Measurements from ENCODE around the gene ABI1. TPM values are rescaled to one million over a fixed set of nuclear protein-coding genes. Genes with fewer than 3 reads are reported as not detected.

The ABI1 gene
- polyA plus RNA-seq, 6 donors from 2014 or later = 85.7 to 122 (median 108) TPM

- no peaks in the 10 kb centered on the region for H3K27me3 Mint-ChIP-seq
- peaks cover 6 to 8% of the 10 kb centered on the region in 2 donors for H3K36me3 Mint-ChIP-seq
Measured at GRCh38 chr10:26765549-26765948, 95.2 kb downstream of the ABI1 start.

DNA sequence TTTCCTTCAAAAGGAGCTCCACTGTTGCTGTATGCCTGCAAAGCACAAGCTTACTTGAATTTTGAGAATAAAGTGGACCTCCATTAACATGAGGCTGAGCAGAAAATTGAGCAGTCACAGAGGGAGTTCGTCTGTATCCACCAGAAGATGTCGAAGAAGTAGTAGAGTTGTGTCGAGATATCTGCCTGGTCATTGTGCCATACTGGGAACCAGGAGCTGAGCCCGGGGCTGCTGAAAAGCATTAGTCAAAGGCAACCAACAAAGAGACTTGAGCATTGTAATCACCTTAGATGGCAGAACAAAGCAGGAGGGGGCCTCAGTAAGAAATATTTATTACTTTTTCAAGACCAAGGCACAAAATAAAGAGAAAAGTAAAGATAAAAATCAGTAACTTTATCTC, 101.8 kb downstream of the ABI1 start:
- Mint-ChIP-seq H3K27ac (peak overlapping the region in 5 of 6 donors; percentile 28 to 80 (median 42)), H3K4me1 (peaks cover 6 to 13% (median 6%) of the 10 kb centered on the region in 3 donors), H3K4me3 (no peak overlapping the region), H3K36me3 (peaks cover 0 to 8% of the 10 kb centered on the region in 2 donors), H3K27me3 (no peaks in the 10 kb centered on the region), H3K9me3 (no peaks in the 10 kb centered on the region)
- no peak for DNase-seq
- no peak for ATAC-seq (ENCODE audit: low read depth in 2 of 2)

More at GRCh38 chr10:26765549-26765948, 95.2 kb downstream of the ABI1 start:
- Mint-ChIP-seq H3K27ac (peak overlapping the region in 3 of 6 donors; percentile 11 to 61 (median 39)), H3K4me1 (peaks cover 0 to 12% (median 0%) of the 10 kb centered on the region in 3 donors), H3K4me3 (no peak overlapping the region), H3K9me3 (no peaks in the 10 kb centered on the region)
- DNase-seq (no peak), ATAC-seq (ENCODE audit: low read depth in 2 of 2) (no peak)

- no peaks in the 10 kb centered on the region for H3K9me3 Mint-ChIP-seq
- no peaks in the 10 kb centered on the region for H3K27me3 Mint-ChIP-seq
- peak overlapping the region in 5 of 8 donors; percentile 2 to 61 (median 44) for H3K4me3 Mint-ChIP-seq
- DNase-seq = peak; percentile 41
- peak overlapping the region in 4 of 6 donors; percentile 16 to 76 (median 66) for H3K27ac Mint-ChIP-seq
- ATAC-seq (ENCODE audit: low read depth in 2 of 2) = peak; percentile 99 to 100
- peaks cover 0 to 7% of the 10 kb centered on the region in 2 donors for H3K36me3 Mint-ChIP-seq
- peaks cover 6 to 7% (median 6%) of the 10 kb centered on the region in 3 donors for H3K4me1 Mint-ChIP-seq
Measured at GRCh38 chr10:26755443-26755903, 105.3 kb downstream of the ABI1 start.

DNA sequence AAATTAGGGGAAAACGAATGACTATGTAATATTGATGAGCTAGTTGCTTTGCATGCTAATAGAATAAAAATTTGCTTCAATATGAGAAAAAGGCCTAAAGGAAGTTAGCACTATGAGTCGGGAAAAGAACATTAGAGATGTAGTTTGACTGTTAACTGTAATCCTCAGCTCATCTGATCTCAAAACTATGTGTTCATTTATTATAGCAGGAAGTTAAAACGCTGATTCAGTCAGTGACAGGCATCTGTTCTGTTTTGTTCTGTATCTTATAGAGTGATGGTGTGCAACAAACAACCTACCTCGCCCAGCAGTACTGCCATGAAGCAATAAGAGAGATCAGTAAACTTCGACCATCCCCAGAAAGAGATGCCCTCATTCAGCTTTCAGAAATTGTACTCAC, 114.7 kb downstream of the ABI1 start:
- Mint-ChIP-seq H3K4me1 (peaks cover 15 to 22% (median 18%) of the 10 kb centered on the region in 3 donors), H3K27me3 (no peaks in the 10 kb centered on the region), H3K4me3 (no peak overlapping the region), H3K36me3 (peaks cover 0 to 19% of the 10 kb centered on the region in 2 donors), H3K9me3 (no peaks in the 10 kb centered on the region), H3K27ac (peak overlapping the region in 4 of 6 donors; percentile 15 to 63 (median 22))
- no peak for ATAC-seq (ENCODE audit: low read depth in 2 of 2)
- DNase-seq = no peak

- Mint-ChIP-seq H3K4me3 (peak overlapping the region in 1 of 8 donors; percentile 28), H3K9me3 (no peaks in the 10 kb centered on the region), H3K36me3 (peaks cover 0 to 19% of the 10 kb centered on the region in 2 donors), H3K27me3 (no peaks in the 10 kb centered on the region), H3K27ac (peak overlapping the region in 2 of 6 donors; percentile 22 to 45), H3K4me1 (peaks cover 29 to 39% (median 38%) of the 10 kb centered on the region in 3 donors)
- no peak for ATAC-seq (ENCODE audit: low read depth in 2 of 2)
- DNase-seq = no peak
Measured at GRCh38 chr10:26743841-26744240, 116.9 kb downstream of the ABI1 start.

DNA sequence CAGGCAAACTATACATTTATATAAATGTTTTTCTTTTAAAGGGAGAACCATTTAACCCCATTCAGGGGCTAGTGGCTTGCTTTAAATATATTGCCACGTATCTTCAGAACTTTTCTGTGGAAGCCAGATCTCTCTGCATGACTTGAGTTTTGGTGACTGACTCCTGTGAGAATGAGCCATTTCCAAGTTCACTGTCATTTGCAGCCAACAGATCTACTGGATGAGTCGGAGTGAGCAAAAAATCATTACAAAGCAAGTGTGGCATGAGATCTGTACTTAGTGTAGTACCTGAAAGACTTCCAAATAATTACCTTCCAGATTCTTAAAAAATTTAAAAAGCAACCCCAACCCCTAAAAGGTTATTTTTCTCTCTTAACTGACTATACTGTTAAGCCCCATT, 117.7 kb downstream of the ABI1 start:
- no peak for ATAC-seq (ENCODE audit: low read depth in 2 of 2)
- no peaks in the 10 kb centered on the region for H3K27me3 Mint-ChIP-seq
- peaks cover 0 to 19% of the 10 kb centered on the region in 2 donors for H3K36me3 Mint-ChIP-seq
- no peak for DNase-seq
- no peaks in the 10 kb centered on the region for H3K9me3 Mint-ChIP-seq
- H3K27ac Mint-ChIP-seq = peak overlapping the region in 4 of 6 donors; percentile 18 to 75 (median 50)
- no peak overlapping the region for H3K4me3 Mint-ChIP-seq
- H3K4me1 Mint-ChIP-seq = peaks cover 36 to 46% (median 46%) of the 10 kb centered on the region in 3 donors

GRCh38 chr10:26741368-26741767, 119.4 kb downstream of the ABI1 start:
- H3K36me3 Mint-ChIP-seq = peaks cover 0 to 19% of the 10 kb centered on the region in 2 donors
- H3K4me1 Mint-ChIP-seq = peaks cover 36 to 60% (median 59%) of the 10 kb centered on the region in 3 donors
- H3K27ac Mint-ChIP-seq = peak overlapping the region in 4 of 6 donors; percentile 59 to 91 (median 75)
- ATAC-seq (ENCODE audit: low read depth in 2 of 2) = no peak
- H3K27me3 Mint-ChIP-seq = no peaks in the 10 kb centered on the region
- H3K9me3 Mint-ChIP-seq = no peaks in the 10 kb centered on the region
- H3K4me3 Mint-ChIP-seq = no peak overlapping the region
- DNase-seq = no peak

- Mint-ChIP-seq H3K9me3 (no peaks in the 10 kb centered on the region), H3K27me3 (no peaks in the 10 kb centered on the region), H3K27ac (peak overlapping the region; percentile 81 to 95 (median 91)), H3K4me1 (peaks cover 36 to 60% (median 56%) of the 10 kb centered on the region in 3 donors), H3K4me3 (peak overlapping the region in 6 of 8 donors; percentile 12 to 64 (median 45)), H3K36me3 (peaks cover 0 to 15% of the 10 kb centered on the region in 2 donors)
- DNase-seq (peak; percentile 28), ATAC-seq (ENCODE audit: low read depth in 2 of 2) (peak; percentile 52 to 55)
Measured at GRCh38 chr10:26739071-26739631, 121.6 kb downstream of the ABI1 start.

- Mint-ChIP-seq H3K9me3 (no peaks in the 10 kb centered on the region), H3K36me3 (peaks cover 0 to 8% of the 10 kb centered on the region in 2 donors), H3K4me3 (peak overlapping the region in 3 of 8 donors; percentile 10 to 70 (median 23)), H3K27ac (peak overlapping the region; percentile 67 to 95 (median 81)), H3K27me3 (no peaks in the 10 kb centered on the region), H3K4me1 (peaks cover 34 to 53% (median 51%) of the 10 kb centered on the region in 3 donors)
- DNase-seq (no peak), ATAC-seq (ENCODE audit: low read depth in 2 of 2) (no peak)
Measured at GRCh38 chr10:26738301-26738911, 122.4 kb downstream of the ABI1 start.

- Mint-ChIP-seq H3K9me3 (no peaks in the 10 kb centered on the region), H3K36me3 (peaks cover 0 to 1% of the 10 kb centered on the region in 2 donors), H3K27me3 (no peaks in the 10 kb centered on the region), H3K27ac (peak overlapping the region in 5 of 6 donors; percentile 70 to 91 (median 89)), H3K4me3 (peak overlapping the region in 4 of 8 donors; percentile 15 to 70 (median 36)), H3K4me1 (peaks cover 28 to 47% (median 46%) of the 10 kb centered on the region in 3 donors)
- ATAC-seq (ENCODE audit: low read depth in 2 of 2) (peak; percentile 83 to 86), DNase-seq (peak; percentile 39)
Measured at GRCh38 chr10:26737730-26738129, 123.0 kb downstream of the ABI1 start.

DNA sequence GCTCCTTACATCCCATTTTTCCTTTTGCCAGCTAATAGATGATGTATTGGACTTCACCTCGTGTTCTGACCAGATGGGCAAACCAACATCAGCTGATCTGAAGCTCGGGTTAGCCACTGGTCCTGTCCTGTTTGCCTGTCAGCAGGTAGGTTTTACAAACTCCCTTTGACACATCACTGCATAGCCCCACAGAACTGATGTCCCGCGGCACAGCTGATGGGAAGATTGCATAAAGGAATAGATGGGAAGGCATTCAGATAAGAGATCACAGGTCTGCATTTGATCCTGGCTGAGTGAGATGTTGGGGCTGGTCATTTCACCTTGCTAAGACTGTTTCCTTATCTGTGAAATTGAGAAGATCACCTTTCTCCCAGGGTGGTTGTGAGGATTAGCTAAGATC, 125.3 kb downstream of the ABI1 start:
- Mint-ChIP-seq H3K4me3 (no peak overlapping the region), H3K27ac (peak overlapping the region in 3 of 6 donors; percentile 65 to 91 (median 76)), H3K4me1 (peaks cover 19 to 38% (median 31%) of the 10 kb centered on the region in 3 donors), H3K36me3 (no peaks in the 10 kb centered on the region), H3K9me3 (no peaks in the 10 kb centered on the region), H3K27me3 (no peaks in the 10 kb centered on the region)
- DNase-seq = no peak
- no peak for ATAC-seq (ENCODE audit: low read depth in 2 of 2)

- H3K27me3 Mint-ChIP-seq = no peaks in the 10 kb centered on the region
- DNase-seq = no peak
- no peaks in the 10 kb centered on the region for H3K9me3 Mint-ChIP-seq
- ATAC-seq (ENCODE audit: low read depth in 2 of 2) = no peak
- peak overlapping the region in 5 of 6 donors; percentile 56 to 80 (median 62) for H3K27ac Mint-ChIP-seq
- H3K4me1 Mint-ChIP-seq = peaks cover 12 to 24% (median 23%) of the 10 kb centered on the region in 3 donors
- no peaks in the 10 kb centered on the region for H3K36me3 Mint-ChIP-seq
- H3K4me3 Mint-ChIP-seq = no peak overlapping the region
Measured at GRCh38 chr10:26733750-26734568, 126.8 kb downstream of the ABI1 start.

- H3K36me3 Mint-ChIP-seq = no peaks in the 10 kb centered on the region
- peak overlapping the region in 1 of 6 donors; percentile 58 for H3K27ac Mint-ChIP-seq
- DNase-seq (no peak), ATAC-seq (ENCODE audit: low read depth in 2 of 2) (peak; percentile 59 to 73)
- no peaks in the 10 kb centered on the region for H3K9me3 Mint-ChIP-seq
- peak overlapping the region in 1 of 8 donors; percentile 4 for H3K4me3 Mint-ChIP-seq
- H3K4me1 Mint-ChIP-seq = peaks cover 4 to 7% (median 4%) of the 10 kb centered on the region in 3 donors
- no peaks in the 10 kb centered on the region for H3K27me3 Mint-ChIP-seq
Measured at GRCh38 chr10:26730552-26730951, 130.2 kb downstream of the ABI1 start.
